GM12878 (cell line): ENCODE measurements around the gene CDCA8. TPM values are rescaled to one million over a fixed set of nuclear protein-coding genes. Genes with fewer than 3 reads are reported as not detected.

Source experiments
- ATAC-seq: fragments of 200-7000 bp; cut with Tn5 transposase; 3 replicates; pipeline ENCODE4 v1.9.1; 2020; ENCODE audit warnings: mild to moderate bottlenecking, moderate library complexity
- BruUV-seq: library from RNA; stranded (reverse); fragments of 400-500 nt; replicated peaks from 2 replicates; lab custom pipeline; 2021; lab: Mats Ljungman, UMichigan
- CTCF ChIA-PET: fragments of 300-600 bp; sonication (Branson Sonifier 250); formaldehyde crosslinking; extraction: SDS; loops from one replicate; lab custom pipeline; 2021; ENCODE audit warnings: inconsistent platforms; lab: Yijun Ruan, JAX
- POLR2A ChIA-PET: fragments of 350-600 bp; formaldehyde crosslinking; extraction: SDS; loops from one replicate; lab custom pipeline; 2021; ENCODE audit warnings: inconsistent platforms; lab: Charles Lee
- RAD21 ChIA-PET: fragments of 300-600 bp; sonication (Branson Sonifier 250); formaldehyde crosslinking; loops from one replicate; lab custom pipeline; 2023; ENCODE audit warnings: antibody characterized with exemption; ENCODE audit not compliant: unreplicated experiment; lab: Charles Lee
- SMC1A ChIA-PET: fragments of 300-600 bp; sonication (Branson Sonifier 250); formaldehyde crosslinking; loops from one replicate; lab custom pipeline; 2023; ENCODE audit not compliant: unreplicated experiment, uncharacterized antibody; lab: Charles Lee
- DNase-seq: peaks from one replicate; pipeline ENCODE4 v3.0.0-alpha.2; 2011; ENCODE audit warnings: low read depth, low spot score
- FAIRE-seq: peaks from 3 replicates; lab custom pipeline; 2011; peaks lifted over from hg19 to GRCh38; lab: Jason Lieb, UNC
- H2AFZ ChIP-seq: 2 replicates; pipeline ENCODE4 v1.6.0; 2011; ENCODE audit warnings: low read depth, low read length, control low read depth; ENCODE audit not compliant: control insufficient read depth
- H3K27ac ChIP-seq: 2 replicates; pipeline ENCODE4 v1.5.1; 2011; ENCODE audit warnings: control low read depth; ENCODE audit not compliant: control insufficient read depth, insufficient read depth
- H3K27me3 ChIP-seq, 2 experiments: replicated peaks in 1 of 2; 2 replicates each; pipeline versions ENCODE4 v1.6.0 to v1.6.1; 2011; ENCODE audit warnings: low read length in 1 of 2; ENCODE audit not compliant: control insufficient read depth in 2 of 2, insufficient read depth in 2 of 2
- H3K36me3 ChIP-seq, 2 experiments: 2 replicates each; pipeline ENCODE4 v1.5.1; 2011; ENCODE audit warnings: low read length in 1 of 2; ENCODE audit not compliant: control insufficient read depth in 2 of 2, insufficient read depth in 2 of 2
- H3K4me1 ChIP-seq: 2 replicates; pipeline ENCODE4 v1.6.1; 2011; ENCODE audit warnings: mild to moderate bottlenecking, low read length, moderate library complexity, mixed read lengths; ENCODE audit not compliant: control insufficient read depth, insufficient read depth
- H3K4me2 ChIP-seq: 2 replicates; pipeline ENCODE4 v1.6.0; 2011; ENCODE audit warnings: control low read depth; ENCODE audit not compliant: control insufficient read depth, insufficient read depth
- H3K4me3 ChIP-seq: fragments of 200-600 bp; sonication (generic); 2 replicates; pipeline ENCODE4 v1.5.1; 2016
- H3K79me2 ChIP-seq: 2 replicates; pipeline ENCODE4 v1.6.0; 2011; ENCODE audit warnings: low read length; ENCODE audit not compliant: control insufficient read depth, insufficient read depth
- H3K9ac ChIP-seq: 2 replicates; pipeline ENCODE4 v1.8.0; 2011; ENCODE audit warnings: low read length, control low read depth, mixed read lengths; ENCODE audit not compliant: control insufficient read depth, insufficient read depth
- H3K9me3 ChIP-seq: replicated peaks from 3 replicates; pipeline ENCODE4 v1.5.1; 2011; ENCODE audit warnings: mild to moderate bottlenecking, low read length; ENCODE audit not compliant: control insufficient read depth, insufficient read depth
- H4K20me1 ChIP-seq: 2 replicates; pipeline ENCODE4 v1.6.0; 2011; ENCODE audit not compliant: control insufficient read depth, insufficient read depth
- BMI1 ChIP-seq: fragments of 450-650 bp; IDR thresholded peaks from 2 replicates; pipeline ENCODE4 v1.6.1; 2016; ENCODE audit warnings: mild to moderate bottlenecking, moderate library complexity, borderline replicate concordance
- CBX5 ChIP-seq: sonication (generic); IDR thresholded peaks from 2 replicates; pipeline ENCODE4 v1.6.1; 2016; ENCODE audit warnings: low read depth, moderate library complexity, mild to moderate bottlenecking, inconsistent platforms
- CHD1 ChIP-seq: IDR thresholded peaks from 2 replicates; pipeline ENCODE4 v1.6.1; 2012; ENCODE audit warnings: low read depth, low read length, improper control_type of control experiment
- CREB1 ChIP-seq: IDR thresholded peaks from 2 replicates; pipeline ENCODE4 v1.6.1; 2012; ENCODE audit warnings: low read depth, mild to moderate bottlenecking, inconsistent platforms
- CUX1 ChIP-seq: IDR thresholded peaks from 2 replicates; pipeline ENCODE4 v1.6.1; 2012; ENCODE audit warnings: improper control_type of control experiment, low read depth, low read length; ENCODE audit not compliant: insufficient replicate concordance
- EZH2 ChIP-seq: IDR thresholded peaks from 2 replicates; pipeline ENCODE4 v1.6.1; 2012; ENCODE audit warnings: low read depth, mild to moderate bottlenecking, control low read depth, inconsistent platforms, low read length, borderline replicate concordance; ENCODE audit not compliant: control insufficient read depth
- IKZF2 ChIP-seq, 2 experiments: fragments of 450-650 bp; IDR thresholded peaks; 2 replicates each; pipeline ENCODE4 v1.6.1; 2017; ENCODE audit warnings: mild to moderate bottlenecking in 2 of 2, moderate library complexity in 2 of 2
- MTA3 ChIP-seq: IDR thresholded peaks from 2 replicates; pipeline ENCODE4 v1.6.1; 2012; ENCODE audit warnings: low read length, inconsistent platforms, borderline replicate concordance
- MXI1 ChIP-seq: fragments of 150-350 bp; IDR thresholded peaks from 2 replicates; pipeline ENCODE4 v1.6.1; 2011; ENCODE audit warnings: low read depth, mild to moderate bottlenecking, inconsistent platforms, low read length, improper control_type of control experiment
- NFIC ChIP-seq: IDR thresholded peaks from 2 replicates; pipeline ENCODE4 v1.6.1; 2012; ENCODE audit warnings: low read depth, mild to moderate bottlenecking, inconsistent platforms, low read length, moderate library complexity
- PML ChIP-seq: IDR thresholded peaks from 2 replicates; pipeline ENCODE4 v1.6.1; 2012; ENCODE audit warnings: low read length, inconsistent platforms
- POLR2AphosphoS2 ChIP-seq: IDR thresholded peaks from 2 replicates; pipeline ENCODE4 v1.6.1; 2011; ENCODE audit warnings: low read depth, mild to moderate bottlenecking, low read length, improper control_type of control experiment, moderate library complexity
- RELA ChIP-seq: fragments of 450-650 bp; IDR thresholded peaks from 2 replicates; pipeline ENCODE4 v1.8.0; 2014; ENCODE audit warnings: borderline replicate concordance; ENCODE audit not compliant: partially characterized antibody
- SPI1 ChIP-seq: IDR thresholded peaks from 2 replicates; pipeline ENCODE4 v1.6.1; 2011; ENCODE audit warnings: low read depth, mild to moderate bottlenecking, low read length, moderate library complexity, borderline replicate concordance; ENCODE audit not compliant: insufficient read depth
- TAF1 ChIP-seq: IDR thresholded peaks from 2 replicates; pipeline ENCODE4 v1.6.1; 2011; ENCODE audit warnings: mild to moderate bottlenecking, low read depth, low read length, borderline replicate concordance
- TCF7 ChIP-seq: IDR thresholded peaks from 2 replicates; pipeline ENCODE4 v1.6.1; 2014; ENCODE audit warnings: antibody characterized with exemption, borderline replicate concordance
- YBX1 ChIP-seq: fragments of 450-650 bp; IDR thresholded peaks from 2 replicates; pipeline ENCODE4 v1.6.1; 2016; ENCODE audit warnings: antibody characterized with exemption
- ZBTB33 ChIP-seq: fragments of 450-650 bp; IDR thresholded peaks from 2 replicates; pipeline ENCODE4 v1.6.1; 2017; ENCODE audit warnings: mild to moderate bottlenecking
- ZNF217 ChIP-seq: fragments of 450-650 bp; IDR thresholded peaks from 2 replicates; pipeline ENCODE4 v1.6.1; 2017; ENCODE audit warnings: antibody characterized with exemption, mild to moderate bottlenecking
- ZZZ3 ChIP-seq: IDR thresholded peaks from 2 replicates; pipeline ENCODE4 v1.6.1; 2011; ENCODE audit warnings: low read depth; ENCODE audit not compliant: control insufficient read depth, insufficient read length
- WGBS: methylation state at CpG from one replicate; pipeline ENCODE4 v1.1.6; 2016; ENCODE audit warnings: low lambda C conversion rate; ENCODE audit not compliant: insufficient replicate concordance, insufficient coverage; ENCODE audit errors: missing lambda C conversion rate; 5-methylcytosine and 5-hydroxymethylcytosine counted together
- in situ Hi-C: fragments of 300-500 bp; cut with MboI; formaldehyde crosslinking; loops from 9 replicates; pipeline ENCODE4 v1.14.3; 2018; ENCODE audit warnings: mixed read lengths
- intact Hi-C: fragments of 100-400 bp; cut with micrococcal nuclease; formaldehyde crosslinking; loops from one replicate; pipeline ENCODE4 v1.14.2; 2022; ENCODE audit not compliant: unreplicated experiment
- polyA plus RNA-seq, 11 experiments: library from polyadenylated mRNA; depleted of rRNA in 4 of 11; unstranded in 6 of 11; stranded (reverse) in 5 of 11; fragments of >200 nt; fragmentation: Nextera tagmentation in 4 of 11; fragmentation: Illumina TruSeq in 1 of 11; extraction: Ambion mirVana in 4 of 11; extraction: Trizol in 1 of 11; gene quantifications; 1 replicate in 1 of 11; 2 replicates in 10 of 11; pipeline versions ENCODE4 v1.2.1 to v1.2.3, GENCODE V29; 2011 to 2016; ENCODE audit warnings: inconsistent platforms in 2 of 11, missing spikeins in 2 of 11, low read depth in 1 of 11
- total RNA-seq, 4 experiments: library from RNA; depleted of rRNA in 3 of 4; stranded (reverse); fragments of >200 nt in 3 of 4; fragmentation: Illumina TruSeq in 1 of 4; extraction: Trizol in 1 of 4; gene quantifications; 2 replicates each; pipeline versions ENCODE4 v1.2.1 to v1.2.3, GENCODE V29; 2013 to 2021

The CDCA8 gene
- total and polyA plus RNA-seq, 10 of the 15 experiments (the other 5 are each of a cell fraction or from before 2014, with no cell fraction given): 21.3 to 98.1 (median 61.4) TPM

- no peaks in the 10 kb centered on the region; the same call in 2 of the 3 replicates for H3K9me3 ChIP-seq
- DNase-seq: no peak
- no peak overlapping the region for H3K4me3 ChIP-seq
- no TSS peak for BruUV-seq
- CTCF ChIA-PET: no interaction called here
- no peaks in the 10 kb centered on the region for H3K79me2 ChIP-seq
- no peaks in the 10 kb centered on the region for H3K4me1 ChIP-seq
- POLR2A ChIA-PET: no interaction called here
- H3K9ac ChIP-seq: no peak overlapping the region
- H3K36me3 ChIP-seq: no peaks in the 10 kb centered on the region
- RAD21 ChIA-PET: no interaction called here
- ATAC-seq: peak; percentile 35
- WGBS: 62% methylated on average over 2 of the region's 2 CpGs
- H4K20me1 ChIP-seq: no peaks in the 10 kb centered on the region
- intact Hi-C loops (no loop called here), in situ Hi-C loops (no loop called here)
- H3K4me2 ChIP-seq: no peak overlapping the region
- TF ChIP-seq ZBTB33 (no peak), CHD1 (no peak), SPI1 (no peak), POLR2AphosphoS2 (no peak), BMI1 (no peak), MXI1 (no peak), TCF7 (no peak), ZZZ3 (no peak), CREB1 (no peak), PML (no peak), TAF1 (no peak), CBX5 (no peak), EZH2 (no peak), YBX1 (no peak), ZNF217 (no peak), CUX1 (no peak), NFIC (no peak), MTA3 (no peak), RELA (no peak), IKZF2 (IDR thresholded peaks at IDR 0.05) (no peak)
- H2AFZ ChIP-seq: no peak overlapping the region
- no peak for FAIRE-seq
- H3K27me3 ChIP-seq: no peaks in the 10 kb centered on the region; a peak in 1 of 4 replicates
- SMC1A ChIA-PET: no interaction called here
- H3K27ac ChIP-seq: no peak overlapping the region
Observed at GRCh38 chr1:37739222-37739621, 46.9 kb downstream of the CDCA8 start.
